KOPT-K1 (cell line): ENCODE results near the gene COPS6.

Experiments
- H3K27ac ChIP-seq: fragments of 200-600 bp; sonication (generic); 2 replicates; pipeline ENCODE4 v1.5.1; 2016; ENCODE audit warnings: antibody characterized with exemption, mild to moderate bottlenecking, low read depth, low read length; ENCODE audit not compliant: poor library complexity, severe bottlenecking
- H3K36me3 ChIP-seq: fragments of 200-600 bp; sonication (generic); 2 replicates; pipeline ENCODE4 v1.5.1; 2017; ENCODE audit warnings: antibody characterized with exemption, mild to moderate bottlenecking, low read length, moderate library complexity; ENCODE audit not compliant: insufficient read depth
- H3K9me3 ChIP-seq: fragments of 200-600 bp; sonication (generic); 2 replicates; pipeline ENCODE4 v1.5.1; 2017; ENCODE audit warnings: antibody characterized with exemption, low read length, mild to moderate bottlenecking; ENCODE audit not compliant: insufficient read depth, poor library complexity, severe bottlenecking

Gene COPS6

DNA sequence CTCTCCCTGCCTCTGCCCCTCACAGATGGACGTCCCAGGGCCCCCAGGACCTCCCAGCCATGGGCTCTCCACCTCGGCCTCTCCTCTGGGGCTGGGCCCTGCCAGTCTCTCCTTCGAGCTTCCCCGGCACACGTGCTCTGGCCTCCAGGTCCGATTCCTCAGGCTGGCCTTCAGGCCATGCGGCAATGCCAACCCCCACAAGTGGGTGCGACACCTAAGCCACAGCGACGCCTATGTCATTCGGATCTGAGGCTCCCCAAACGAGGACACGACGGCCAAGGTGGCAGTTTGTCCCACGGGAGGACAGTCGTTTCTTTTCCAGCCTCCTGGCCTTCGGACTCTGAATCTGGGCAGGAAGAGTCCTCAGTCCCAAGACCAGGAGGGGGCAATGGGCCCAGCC, 17.9 kb downstream of the COPS6 start:
- H3K27ac ChIP-seq: no peak overlapping the region
- H3K36me3 ChIP-seq: peaks cover 83% of the 10 kb centered on the region
- H3K9me3 ChIP-seq: no peaks in the 10 kb centered on the region

DNA sequence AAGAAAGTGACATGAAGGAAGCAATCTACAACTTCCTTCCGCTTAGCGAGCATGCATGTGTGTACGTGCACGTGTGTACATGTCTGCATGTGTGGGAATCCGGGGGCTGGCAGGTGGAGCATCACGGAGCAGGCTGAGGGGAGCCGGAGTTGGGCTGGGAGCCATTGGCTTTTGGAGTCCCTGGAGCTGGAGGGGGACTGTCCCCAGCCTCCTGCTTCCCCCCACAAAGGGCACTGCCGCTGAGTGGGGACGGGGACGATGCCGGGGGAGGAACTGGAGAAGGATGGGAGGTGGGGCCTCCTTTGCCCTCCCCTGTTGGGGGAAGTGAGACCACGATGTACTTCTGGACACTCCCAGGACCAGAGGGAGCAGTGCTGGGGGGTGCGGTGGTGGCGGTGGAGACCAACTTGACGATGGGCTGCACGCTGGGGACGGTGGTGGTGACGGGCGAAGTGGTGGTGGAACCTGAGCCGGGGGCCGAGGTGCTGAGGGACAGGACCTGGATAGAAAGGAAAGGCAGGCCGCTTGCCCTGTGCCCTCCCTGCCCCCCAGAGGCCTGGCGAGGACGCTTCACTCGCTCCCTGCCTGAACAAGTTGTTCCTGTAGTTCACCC, 18.5 kb downstream of the COPS6 start:
- Histone ChIP-seq H3K36me3 (peaks cover 89% of the 10 kb centered on the region), H3K27ac (no peak overlapping the region), H3K9me3 (no peaks in the 10 kb centered on the region)

DNA sequence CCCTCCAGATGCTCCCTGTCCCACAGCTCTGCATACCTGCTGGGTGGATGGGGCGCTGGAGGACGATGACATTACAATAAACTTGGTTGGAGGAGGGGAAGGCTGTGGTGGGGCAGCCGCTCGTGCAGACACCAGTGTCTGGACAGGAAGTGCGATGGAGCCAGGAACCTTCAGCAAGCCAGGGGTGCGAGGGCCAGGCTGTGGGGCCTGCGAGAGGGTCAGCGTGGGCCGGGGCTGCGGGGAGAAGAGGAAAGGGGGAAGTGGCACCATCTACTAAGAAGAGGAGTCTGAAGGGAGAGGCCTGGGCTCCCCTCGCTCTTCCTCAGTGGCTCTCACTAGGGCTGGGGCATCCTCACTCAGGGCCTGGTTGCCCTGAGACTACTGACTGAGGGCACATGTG, 19.1 kb downstream of the COPS6 start:
- H3K9me3 ChIP-seq: no peaks in the 10 kb centered on the region
- peaks cover 96% of the 10 kb centered on the region for H3K36me3 ChIP-seq
- no peak overlapping the region for H3K27ac ChIP-seq

DNA sequence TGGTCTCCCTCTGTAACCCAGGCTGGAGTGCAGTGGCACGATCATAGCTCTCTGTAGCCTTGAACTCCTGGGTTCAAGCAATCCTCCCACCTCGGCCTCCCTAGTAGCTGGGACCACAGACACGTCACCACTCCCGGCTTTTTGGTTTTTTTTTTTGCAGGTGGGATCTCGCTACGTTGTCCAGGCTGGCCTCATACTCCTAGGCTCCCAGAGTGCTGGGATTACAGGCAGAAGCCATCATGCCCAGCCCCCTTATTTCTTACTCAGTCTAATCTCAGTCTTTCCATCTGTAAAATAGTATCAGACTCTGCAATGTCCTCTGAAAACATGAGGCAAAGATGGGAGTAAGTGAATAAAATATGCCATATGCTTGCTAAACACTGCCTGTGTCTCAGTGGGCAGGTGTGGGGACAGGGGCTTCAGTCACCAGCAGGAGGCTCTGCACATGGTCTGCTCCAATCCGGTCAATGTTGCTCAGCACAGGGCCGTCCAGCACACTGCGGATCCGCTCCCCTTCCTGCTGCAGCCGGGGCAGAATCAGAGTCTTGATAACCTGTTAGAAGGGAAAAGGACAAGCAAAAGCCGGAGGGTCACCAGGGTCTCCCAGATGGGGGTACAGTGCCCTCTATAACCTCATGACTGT, 20.9 kb downstream of the COPS6 start:
- peaks cover 99% of the 10 kb centered on the region for H3K36me3 ChIP-seq
- H3K27ac ChIP-seq: no peak overlapping the region
- no peaks in the 10 kb centered on the region for H3K9me3 ChIP-seq

DNA sequence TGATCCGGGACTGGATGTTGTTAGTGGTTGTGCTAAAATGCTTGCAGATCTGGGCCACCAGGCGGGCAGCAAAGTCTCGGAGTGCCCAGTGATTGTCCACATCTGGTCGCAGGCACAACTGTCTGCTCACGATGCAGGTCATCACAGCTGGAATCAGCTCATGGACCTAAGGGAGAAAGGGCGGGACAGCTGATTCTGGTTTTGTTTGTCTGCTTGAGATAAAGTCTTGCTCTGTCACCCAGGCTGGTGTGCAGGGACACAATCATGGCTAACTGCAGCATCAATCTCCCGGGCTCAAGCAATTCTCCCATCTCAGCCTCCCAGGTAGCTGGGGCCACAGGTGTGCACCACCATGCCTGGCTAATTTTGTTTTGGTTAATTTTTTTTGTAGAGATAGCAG, 22.4 kb downstream of the COPS6 start:
- Histone ChIP-seq H3K36me3 (peaks cover 97% of the 10 kb centered on the region), H3K9me3 (no peaks in the 10 kb centered on the region), H3K27ac (no peak overlapping the region)

DNA sequence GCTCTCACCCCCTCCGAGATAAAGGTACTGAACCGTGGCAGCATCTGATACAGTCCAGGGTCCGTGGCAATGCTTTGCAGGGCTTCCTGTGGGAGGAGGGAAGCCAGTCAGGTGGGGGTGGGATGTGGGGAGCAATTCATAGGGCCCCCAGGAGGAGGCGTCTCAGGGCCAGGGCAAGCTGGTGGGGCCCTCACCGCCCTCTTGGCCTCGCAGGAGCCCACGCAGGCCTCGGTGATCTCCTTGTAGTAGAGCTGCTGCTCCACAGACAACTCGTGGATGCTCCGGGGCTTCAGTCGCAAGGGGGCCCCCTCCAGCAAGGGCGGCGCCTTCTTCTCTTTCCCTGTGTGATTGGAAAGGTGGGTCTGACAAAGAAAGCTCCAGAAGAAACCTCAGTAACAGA, 23.1 kb downstream of the COPS6 start:
- no peak overlapping the region for H3K27ac ChIP-seq
- H3K36me3 ChIP-seq: peaks cover 90% of the 10 kb centered on the region
- no peaks in the 10 kb centered on the region for H3K9me3 ChIP-seq

DNA sequence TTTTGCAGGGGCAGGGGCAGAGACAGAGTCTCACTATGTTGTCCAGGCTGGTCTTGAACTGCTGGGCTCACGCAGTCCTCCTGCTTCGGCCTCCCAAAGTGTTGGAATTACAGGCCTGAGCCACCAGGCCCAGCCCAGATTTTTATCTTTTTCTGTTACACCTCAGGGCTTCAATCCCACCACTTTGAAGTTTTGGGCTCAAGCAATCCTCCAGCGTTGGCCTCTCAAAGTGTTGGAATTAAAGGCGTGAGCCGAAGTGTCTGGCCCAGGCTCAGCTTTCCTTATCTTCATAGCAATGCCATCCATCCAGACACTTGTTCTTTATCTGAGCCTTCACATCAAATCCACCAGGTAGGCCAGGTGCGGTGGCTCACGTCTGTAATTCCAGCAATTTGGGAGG, 26.3 kb downstream of the COPS6 start:
- Histone ChIP-seq H3K9me3 (no peaks in the 10 kb centered on the region), H3K36me3 (peaks cover 60% of the 10 kb centered on the region)

DNA sequence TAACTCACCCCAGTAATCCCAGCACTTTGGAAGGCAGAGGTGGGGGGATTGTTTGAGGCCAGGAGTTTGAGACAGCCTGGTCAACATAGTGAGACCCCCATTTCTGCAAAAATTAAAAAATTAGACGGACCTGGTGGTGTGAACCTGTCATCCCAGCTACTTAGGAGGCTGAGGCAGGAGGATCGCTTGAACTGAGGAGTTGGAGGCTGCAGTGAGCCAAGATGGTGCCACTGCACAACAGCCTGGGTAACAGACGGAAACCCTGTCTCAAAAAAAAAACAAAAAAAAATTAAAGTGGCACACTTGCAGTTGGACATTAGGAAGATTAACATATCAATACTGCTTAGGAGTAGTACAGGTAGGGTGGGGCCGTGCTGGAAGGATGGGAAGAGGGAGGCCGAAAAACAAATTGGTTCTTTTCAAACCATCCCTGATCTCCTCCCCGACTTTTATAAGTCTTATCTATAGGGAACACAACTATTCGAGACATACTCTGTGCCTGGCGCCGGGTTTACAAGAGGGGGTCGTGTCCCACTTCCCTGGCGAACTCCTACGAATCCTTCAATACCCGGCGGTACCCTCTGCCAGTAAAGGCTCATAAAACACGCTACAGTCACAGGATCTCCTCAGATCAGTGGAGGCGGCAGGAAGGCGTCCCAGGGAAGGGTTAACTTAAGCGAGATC, 29.8 kb downstream of the COPS6 start:
- Histone ChIP-seq H3K36me3 (peaks cover 25% of the 10 kb centered on the region), H3K27ac (peak overlapping the region; percentile 66), H3K9me3 (no peaks in the 10 kb centered on the region)

More for the DNA sequence above, 26.3 kb downstream of the COPS6 start:
- H3K27ac ChIP-seq: no peak overlapping the region

DNA sequence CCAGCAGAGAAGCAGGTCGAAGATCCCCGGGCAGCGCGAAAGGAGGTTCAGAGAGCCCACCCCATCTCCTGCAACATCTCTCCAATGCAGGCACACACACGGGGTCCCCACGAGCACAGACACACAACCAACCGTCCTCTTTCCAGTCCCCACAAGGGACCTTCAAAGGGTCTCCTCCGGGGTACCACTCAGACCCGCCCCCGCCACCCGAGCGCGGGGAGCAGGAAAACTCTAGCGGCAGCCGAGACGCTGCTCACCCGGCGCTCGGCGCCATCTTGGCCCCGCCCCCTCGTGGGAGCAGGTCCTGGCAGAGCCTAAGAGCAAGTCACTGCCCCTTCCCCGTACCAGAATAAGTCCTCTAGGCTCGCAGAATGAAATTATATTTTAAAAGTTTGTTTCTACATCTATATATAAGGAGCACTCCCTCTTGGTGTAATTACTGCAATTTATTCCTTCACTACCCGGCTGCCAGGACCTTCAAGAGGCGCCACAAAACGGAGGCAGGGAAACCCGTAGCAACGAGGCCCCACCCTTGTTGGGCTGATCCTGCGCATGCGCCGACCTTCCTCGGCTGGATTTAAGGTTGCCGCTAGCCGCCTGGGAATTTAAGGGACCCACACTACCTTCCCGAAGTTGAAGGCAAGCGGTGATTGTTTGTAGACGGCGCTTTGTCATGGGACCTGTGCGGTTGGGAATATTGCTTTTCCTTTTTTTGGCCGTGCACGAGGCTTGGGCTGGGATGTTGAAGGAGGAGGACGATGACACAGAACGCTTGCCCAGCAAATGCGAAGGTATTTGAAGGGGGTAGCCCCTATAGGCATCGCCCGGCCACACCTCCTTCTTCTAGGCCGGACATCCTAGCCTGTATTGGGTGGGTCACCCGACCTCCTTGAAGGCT, 30.6 kb downstream of the COPS6 start, which contains the start of the genes CNPY4 and TAF6:
Gene CNPY4 (plus strand): TSS at position 563 of the 898 bp plus-strand sequence. CDS start 111 bp downstream, at position 674.
Gene TAF6 (minus strand): TSS at position 287 of the 898 bp plus-strand sequence. CDS start 5,149 bp downstream, outside the sequence.
- Histone ChIP-seq H3K9me3 (no peaks in the 10 kb centered on the region), H3K36me3 (peaks cover 22% of the 10 kb centered on the region; the same call in 1 of the 2 replicates), H3K27ac (peak within 1 kb of the TSS; percentile 66)

DNA sequence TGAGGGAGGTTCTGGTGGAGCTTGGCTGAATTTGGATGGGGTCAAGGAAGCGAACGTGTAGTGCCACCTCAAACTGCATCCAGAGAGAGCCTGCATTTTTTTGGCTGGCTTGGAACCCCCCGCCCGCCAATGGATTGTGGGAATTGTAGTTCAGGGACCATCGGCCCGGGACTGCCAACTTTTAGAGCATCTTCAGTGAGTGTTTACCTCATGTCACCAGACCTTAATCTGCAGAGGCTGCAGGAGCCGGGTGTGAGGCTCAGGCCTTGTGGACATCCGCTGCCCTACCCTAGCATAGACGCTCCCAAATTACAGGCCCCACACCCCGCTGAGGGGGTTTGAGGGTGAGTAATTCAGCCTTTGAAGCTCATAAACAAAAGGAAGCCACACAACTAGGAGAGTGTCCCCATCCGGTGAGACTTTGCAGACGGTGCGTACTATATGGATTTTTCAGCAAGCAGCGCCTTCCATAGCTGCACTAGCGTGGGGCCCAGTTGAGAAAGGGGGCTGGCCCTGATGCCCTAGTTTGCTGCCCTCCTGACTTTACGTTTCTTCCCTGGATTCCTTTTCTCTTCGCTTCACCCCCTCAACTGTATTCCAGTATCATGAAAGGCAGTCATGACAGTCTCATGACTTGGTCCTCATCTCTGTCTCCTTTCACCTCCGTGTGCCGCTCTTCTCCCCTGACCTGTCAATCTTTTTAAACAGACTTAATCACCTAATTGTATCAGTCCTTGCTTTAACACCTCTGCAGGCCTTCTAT, 31.4 kb downstream of the COPS6 start:
- peaks cover 19% of the 10 kb centered on the region; the same call in 1 of the 2 replicates for H3K36me3 ChIP-seq
- H3K9me3 ChIP-seq: no peaks in the 10 kb centered on the region
- peak overlapping the region; percentile 66 for H3K27ac ChIP-seq

DNA sequence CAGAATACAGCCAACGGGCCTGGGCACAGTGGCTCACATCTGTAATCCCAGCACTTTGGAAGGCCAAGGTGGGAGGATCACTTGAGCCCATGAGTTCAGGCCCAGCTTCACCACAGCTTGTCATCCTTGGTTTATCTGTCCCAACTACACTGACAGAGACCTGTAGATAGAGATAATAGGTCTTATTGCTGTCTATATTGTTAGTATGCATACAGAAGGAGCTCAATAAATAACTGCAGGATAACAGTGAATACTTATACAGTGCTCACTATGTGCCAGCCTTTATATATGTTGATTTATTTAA, 31.9 kb downstream of the COPS6 start:
- peak overlapping the region; percentile 66 for H3K27ac ChIP-seq
- H3K36me3 ChIP-seq: peaks cover 16% of the 10 kb centered on the region; the same call in 1 of the 2 replicates
- no peaks in the 10 kb centered on the region for H3K9me3 ChIP-seq

DNA sequence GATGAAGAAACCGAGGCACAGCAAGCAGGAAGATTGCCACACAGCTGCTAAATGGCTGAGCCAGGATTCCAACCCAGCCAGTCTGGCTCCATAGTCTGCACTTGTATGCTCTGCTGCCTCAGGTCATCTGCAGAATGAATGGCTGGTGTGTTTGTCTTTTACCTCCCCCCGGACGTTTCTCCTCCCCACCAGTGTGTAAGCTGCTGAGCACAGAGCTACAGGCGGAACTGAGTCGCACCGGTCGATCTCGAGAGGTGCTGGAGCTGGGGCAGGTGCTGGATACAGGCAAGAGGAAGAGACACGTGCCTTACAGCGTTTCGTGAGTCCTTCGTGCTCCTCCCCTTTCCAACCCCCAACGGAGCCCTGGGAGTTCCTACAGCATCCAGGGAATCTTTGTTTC, 33.3 kb downstream of the COPS6 start:
- peaks cover 11% of the 10 kb centered on the region; the same call in 1 of the 2 replicates for H3K36me3 ChIP-seq
- no peak overlapping the region for H3K27ac ChIP-seq
- H3K9me3 ChIP-seq: no peaks in the 10 kb centered on the region

DNA sequence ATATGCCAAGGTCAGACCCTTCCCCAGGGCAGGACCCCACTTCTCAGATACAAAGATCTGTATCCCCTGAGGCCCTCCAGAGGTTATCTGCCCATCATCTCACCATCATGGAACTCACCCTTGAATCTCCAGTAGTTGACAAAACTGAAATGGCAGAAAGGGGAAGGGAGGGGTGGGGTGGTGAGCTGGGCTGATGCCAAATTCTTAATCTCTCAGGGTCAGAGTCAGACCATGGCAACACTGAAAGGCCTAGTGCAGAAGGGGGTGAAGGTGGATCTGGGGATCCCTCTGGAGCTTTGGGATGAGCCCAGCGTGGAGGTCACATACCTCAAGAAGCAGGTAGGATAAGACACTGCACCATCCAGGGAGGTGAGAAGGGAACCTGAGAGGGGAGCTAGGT, 33.8 kb downstream of the COPS6 start:
- peaks cover 11% of the 10 kb centered on the region; the same call in 1 of the 2 replicates for H3K36me3 ChIP-seq
- H3K9me3 ChIP-seq: no peaks in the 10 kb centered on the region
- no peak overlapping the region for H3K27ac ChIP-seq
